Mesothelial cell of epicardium (in vitro differentiated cells): Measurements from ENCODE around the gene SNX3. TPM values are rescaled to one million over a fixed set of nuclear protein-coding genes. Genes with fewer than 3 reads are reported as not detected.

ENCODE experiments used
- DNase-seq, 2 experiments: peaks; one replicate each; pipeline ENCODE4 v3.0.0; 2021; ENCODE audit warnings: low spot score in 2 of 2; ENCODE audit not compliant: unreplicated experiment in 2 of 2
- H3K27ac Mint-ChIP-seq: 2 replicates; pipeline ENCODE4 v1.8.0; 2021; ENCODE audit warnings: mixed read lengths
- H3K27me3 Mint-ChIP-seq: 2 replicates; pipeline ENCODE4 v1.8.0; 2021; ENCODE audit warnings: low read depth, mixed read lengths
- H3K36me3 Mint-ChIP-seq: 2 replicates; pipeline ENCODE4 v1.8.0; 2021; ENCODE audit warnings: mixed read lengths
- H3K4me1 Mint-ChIP-seq: 2 replicates; pipeline ENCODE4 v1.8.0; 2021; ENCODE audit warnings: mixed read lengths
- H3K4me3 Mint-ChIP-seq: 2 replicates; pipeline ENCODE4 v1.8.0; 2021; ENCODE audit warnings: mild to moderate bottlenecking, moderate library complexity, mixed read lengths
- H3K9me3 Mint-ChIP-seq: 2 replicates; pipeline ENCODE4 v1.8.0; 2021; ENCODE audit warnings: mixed read lengths
- CTCF ChIP-seq: fragments of 200-600 bp; sonication (generic); IDR thresholded peaks from one replicate; pipeline ENCODE4 v1.5.0; 2021; ENCODE audit warnings: antibody characterized with exemption; ENCODE audit not compliant: unreplicated experiment
- total RNA-seq: library from RNA; stranded (reverse); gene quantifications from 3 replicates; pipeline ENCODE4 v1.2.1, GENCODE V29; 2021

The SNX3 gene
- total RNA-seq, 1 donor from 2014 or later: 74.3 TPM

GRCh38 chr6:108193835-108194234 lies 67.0 kb downstream of the SNX3 start:
- Mint-ChIP-seq H3K4me3 (no peak overlapping the region), H3K36me3 (no peaks in the 10 kb centered on the region), H3K4me1 (peaks cover 3% of the 10 kb centered on the region), H3K9me3 (no peaks in the 10 kb centered on the region), H3K27me3 (peaks cover 45% of the 10 kb centered on the region), H3K27ac (no peak overlapping the region)
- TF ChIP-seq CTCF: no peak
- DNase-seq: no peak

GRCh38 chr6:108193131-108193530 lies 67.7 kb downstream of the SNX3 start:
- H3K4me3 Mint-ChIP-seq: no peak overlapping the region
- TF ChIP-seq CTCF: no peak
- peaks cover 3% of the 10 kb centered on the region for H3K4me1 Mint-ChIP-seq
- no peaks in the 10 kb centered on the region for H3K9me3 Mint-ChIP-seq
- peaks cover 48% of the 10 kb centered on the region for H3K27me3 Mint-ChIP-seq
- H3K36me3 Mint-ChIP-seq: no peaks in the 10 kb centered on the region
- DNase-seq: no peak
- no peak overlapping the region for H3K27ac Mint-ChIP-seq

GRCh38 chr6:108187519-108187918 lies 73.3 kb downstream of the SNX3 start:
- H3K9me3 Mint-ChIP-seq: no peaks in the 10 kb centered on the region
- H3K27me3 Mint-ChIP-seq: peaks cover 84% of the 10 kb centered on the region
- TF ChIP-seq CTCF: no peak
- no peak for DNase-seq
- H3K27ac Mint-ChIP-seq: no peak overlapping the region
- no peak overlapping the region for H3K4me3 Mint-ChIP-seq
- H3K4me1 Mint-ChIP-seq: no peaks in the 10 kb centered on the region
- no peaks in the 10 kb centered on the region for H3K36me3 Mint-ChIP-seq

- no peak overlapping the region for H3K27ac Mint-ChIP-seq
These were observed 74.6 kb downstream of the SNX3 start for GRCh38 chr6:108186226-108186625.

GRCh38 chr6:108180776-108181175 lies 80.1 kb downstream of the SNX3 start:
- Mint-ChIP-seq H3K27ac (no peak overlapping the region), H3K9me3 (no peaks in the 10 kb centered on the region), H3K4me3 (no peak overlapping the region), H3K27me3 (peaks cover 93% of the 10 kb centered on the region), H3K4me1 (peaks cover 7% of the 10 kb centered on the region), H3K36me3 (no peaks in the 10 kb centered on the region)
- TF ChIP-seq CTCF: no peak
- DNase-seq: no peak

More at GRCh38 chr6:108186226-108186625, 74.6 kb downstream of the SNX3 start:
- DNase-seq: no peak
- Mint-ChIP-seq H3K36me3 (no peaks in the 10 kb centered on the region), H3K4me3 (no peak overlapping the region), H3K9me3 (no peaks in the 10 kb centered on the region), H3K4me1 (no peaks in the 10 kb centered on the region), H3K27me3 (peaks cover 86% of the 10 kb centered on the region)
- no peak for TF ChIP-seq CTCF

- no peak for DNase-seq
- H3K4me1 Mint-ChIP-seq: peaks cover 12% of the 10 kb centered on the region
- H3K27me3 Mint-ChIP-seq: peaks cover 93% of the 10 kb centered on the region
- no peak for TF ChIP-seq CTCF
- H3K9me3 Mint-ChIP-seq: no peaks in the 10 kb centered on the region
- no peaks in the 10 kb centered on the region for H3K36me3 Mint-ChIP-seq
- no peak overlapping the region for H3K4me3 Mint-ChIP-seq
- H3K27ac Mint-ChIP-seq: no peak overlapping the region
These were observed 80.6 kb downstream of the SNX3 start for GRCh38 chr6:108180266-108180665.
